OCI-LY7 (cell line): Measurements from ENCODE around the gene CMIP. TPM values are rescaled to one million over a fixed set of nuclear protein-coding genes. Genes with fewer than 3 reads are reported as not detected.

Source experiments
- BruUV-seq: library from RNA; stranded (reverse); fragments of 400-500 nt; replicated peaks from 2 replicates; lab custom pipeline; 2021; lab: Mats Ljungman, UMichigan
- CTCF ChIA-PET: fragments of 300-600 bp; sonication (Branson Sonifier 250); formaldehyde crosslinking; loops from one replicate; lab custom pipeline; 2022; ENCODE audit warnings: antibody characterized with exemption; ENCODE audit not compliant: unreplicated experiment; lab: Charles Lee
- POLR2A ChIA-PET: fragments of 300-600 bp; sonication (Branson Sonifier 250); formaldehyde crosslinking; loops from one replicate; lab custom pipeline; 2022; ENCODE audit warnings: antibody characterized with exemption; lab: Charles Lee
- DNase-seq: peaks from one replicate; pipeline ENCODE4 v3.0.0-alpha.2; 2015; ENCODE audit warnings: low spot score
- H2AFZ ChIP-seq: fragments of 200-600 bp; sonication (generic), shearing (Covaris generic); 2 replicates; pipeline ENCODE4 v1.6.1; 2014; ENCODE audit warnings: mild to moderate bottlenecking, antibody characterized with exemption, low read length, moderate library complexity
- H3K27ac ChIP-seq: fragments of 200-600 bp; sonication (generic); 2 replicates; pipeline ENCODE4 v1.5.1; 2014; ENCODE audit warnings: mixed run types, low read depth, mild to moderate bottlenecking, moderate library complexity, low read length, inconsistent platforms; ENCODE audit not compliant: poor library complexity, severe bottlenecking
- H3K36me3 ChIP-seq: fragments of 200-600 bp; sonication (generic); 2 replicates; pipeline ENCODE4 v1.6.1; 2014; ENCODE audit warnings: mild to moderate bottlenecking, antibody characterized with exemption, low read length, moderate library complexity, mixed read lengths; ENCODE audit not compliant: insufficient read depth
- H3K4me1 ChIP-seq: fragments of 200-600 bp; sonication (generic); 2 replicates; pipeline ENCODE4 v1.5.1; 2014; ENCODE audit warnings: mild to moderate bottlenecking, low read length; ENCODE audit not compliant: insufficient read depth, poor library complexity, severe bottlenecking
- H3K4me2 ChIP-seq: fragments of 200-600 bp; sonication (generic); 2 replicates; pipeline ENCODE4 v1.6.1; 2014; ENCODE audit warnings: mild to moderate bottlenecking, low read length
- H3K4me3 ChIP-seq: fragments of 200-600 bp; sonication (generic); 2 replicates; pipeline ENCODE4 v1.5.1; 2014; ENCODE audit warnings: mild to moderate bottlenecking, low read depth, low read length; ENCODE audit not compliant: poor library complexity, severe bottlenecking
- H3K79me2 ChIP-seq: fragments of 200-600 bp; sonication (generic); 2 replicates; pipeline ENCODE4 v1.6.1; 2016; ENCODE audit warnings: low read depth, mild to moderate bottlenecking, low read length, moderate library complexity, mixed read lengths; ENCODE audit not compliant: insufficient read depth
- H3K9me2 ChIP-seq: fragments of 200-600 bp; sonication (generic); 2 replicates; pipeline ENCODE4 v1.6.1; 2016; ENCODE audit warnings: mild to moderate bottlenecking, low read length, mixed read lengths; ENCODE audit not compliant: insufficient read depth
- H3K9me3 ChIP-seq: fragments of 200-600 bp; sonication (generic); 2 replicates; pipeline ENCODE4 v1.6.1; 2014; ENCODE audit warnings: mild to moderate bottlenecking, mixed run types, low read length, mixed read lengths
- H4K20me1 ChIP-seq: fragments of 200-600 bp; sonication (generic); 2 replicates; pipeline ENCODE4 v1.6.1; 2014; ENCODE audit warnings: mild to moderate bottlenecking, antibody characterized with exemption, low read length, moderate library complexity, mixed read lengths; ENCODE audit not compliant: insufficient read depth
- CTCF ChIP-seq: fragments of 200-600 bp; sonication (generic); conservative IDR thresholded peaks from 2 replicates; pipeline ENCODE4 v1.5.1; 2014; ENCODE audit warnings: mild to moderate bottlenecking, antibody characterized with exemption, low read length, moderate library complexity, mixed read lengths
- EZH2phosphoT487 ChIP-seq: fragments of 200-600 bp; sonication (generic); IDR thresholded peaks from 2 replicates; pipeline ENCODE4 v1.6.1; 2018; ENCODE audit warnings: low read depth, borderline replicate concordance, mild to moderate bottlenecking, mixed run types, antibody characterized with exemption, low read length, moderate library complexity, mixed read lengths
- intact Hi-C: fragments of 100-400 bp; cut with micrococcal nuclease; formaldehyde crosslinking; loops from one replicate; pipeline ENCODE4 v1.10.0; 2022; ENCODE audit not compliant: unreplicated experiment
- total RNA-seq, 2 experiments: library from RNA; depleted of rRNA in 1 of 2; stranded (reverse); fragments of >200 nt in 1 of 2; shearing (Covaris generic) in 1 of 2; gene quantifications; 2 replicates each; pipeline ENCODE4 v1.2.3, GENCODE V29; 2014 to 2022

CMIP gene
- total RNA-seq, 2 experiments from 2014 or later: 15.4 to 70.3 TPM

- TF ChIP-seq EZH2phosphoT487 (no peak), CTCF (no peak)
- 0 out of 2 replicates have a peak, but pooled peaks cover 8% of the 10 kb centered on the region for H4K20me1 ChIP-seq
Observed at GRCh38 chr16:81461766-81462165, 17.2 kb downstream of the CMIP start.

GRCh38 chr16:81462683-81463082, 18.1 kb downstream of the CMIP start:
- intact Hi-C loops: no loop called here
- TF ChIP-seq CTCF (no peak), EZH2phosphoT487 (no peak)
- CTCF ChIA-PET: no interaction called here
- peaks cover 25% of the 10 kb centered on the region for H3K36me3 ChIP-seq
- POLR2A ChIA-PET: interaction anchor here (0.6 to 1.2 kb wide), 2 partner anchors 21 to 252 kb away, joined by 3 to 4 read pairs; no protein-coding TSS in a partner anchor
- H3K9me3 ChIP-seq: no peaks in the 10 kb centered on the region
- no peak overlapping the region for H2AFZ ChIP-seq
- H3K27ac ChIP-seq: no peak overlapping the region
- peaks cover 64% of the 10 kb centered on the region for H3K79me2 ChIP-seq
- BruUV-seq: no TSS peak
- no peak overlapping the region for H3K4me2 ChIP-seq
- H4K20me1 ChIP-seq: 0 out of 2 replicates have a peak, but pooled peaks cover 8% of the 10 kb centered on the region
- H3K9me2 ChIP-seq: no peaks in the 10 kb centered on the region
- H3K4me3 ChIP-seq: no peak overlapping the region
- H3K4me1 ChIP-seq: no peaks in the 10 kb centered on the region
- DNase-seq: no peak

More at GRCh38 chr16:81461766-81462165, 17.2 kb downstream of the CMIP start:
- no TSS peak for BruUV-seq
- ChIA-PET POLR2A (interaction anchor here (0.9 to 1.2 kb wide), 2 partner anchors 20 to 140 kb away, joined by 4 read pairs; no protein-coding TSS in a partner anchor), CTCF (no interaction called here)
- Histone ChIP-seq H3K4me3 (no peak overlapping the region), H2AFZ (no peak overlapping the region), H3K79me2 (peaks cover 54% of the 10 kb centered on the region), H3K27ac (no peak overlapping the region), H3K4me1 (no peaks in the 10 kb centered on the region), H3K36me3 (peaks cover 25% of the 10 kb centered on the region), H3K4me2 (no peak overlapping the region), H3K9me2 (no peaks in the 10 kb centered on the region), H3K9me3 (no peaks in the 10 kb centered on the region)
- intact Hi-C loops: no loop called here
- no peak for DNase-seq

GRCh38 chr16:81463296-81463890, 18.8 kb downstream of the CMIP start:
- BruUV-seq: no TSS peak
- H3K36me3 ChIP-seq: peaks cover 25% of the 10 kb centered on the region
- intact Hi-C loops: no loop called here
- ChIA-PET POLR2A (no interaction called here), CTCF (interaction anchor here (0.6 kb wide), 1 partner anchor 15 kb away, joined by 3 read pairs; no protein-coding TSS in a partner anchor)
- H3K9me3 ChIP-seq: no peaks in the 10 kb centered on the region
- H3K4me3 ChIP-seq: no peak overlapping the region
- H3K9me2 ChIP-seq: no peaks in the 10 kb centered on the region
- TF ChIP-seq EZH2phosphoT487 (no peak), CTCF (no peak)
- DNase-seq: no peak
- peaks cover 71% of the 10 kb centered on the region for H3K79me2 ChIP-seq
- H3K27ac ChIP-seq: no peak overlapping the region
- H2AFZ ChIP-seq: no peak overlapping the region
- H4K20me1 ChIP-seq: 0 out of 2 replicates have a peak, but pooled peaks cover 8% of the 10 kb centered on the region
- peaks cover 6% of the 10 kb centered on the region for H3K4me1 ChIP-seq
- H3K4me2 ChIP-seq: no peak overlapping the region
